H1 (cell line): Measurements from ENCODE around the gene NDUFB5. TPM values are rescaled to one million over a fixed set of nuclear protein-coding genes. Genes with fewer than 3 reads are reported as not detected.

Experiments
- CBX8 ChIP-seq: fragments of 300-800, 300-1000 bp; sonication (generic); IDR thresholded peaks from 2 replicates; pipeline ENCODE4 v1.7.1; 2016; ENCODE audit warnings: low read depth, low read length, borderline replicate concordance
- CHD2 ChIP-seq: IDR thresholded peaks from 2 replicates; pipeline ENCODE4 v1.6.1; 2012; ENCODE audit warnings: low read length, improper control_type of control experiment
- CTBP2 ChIP-seq: IDR thresholded peaks from 2 replicates; pipeline ENCODE4 v1.7.0; 2011; ENCODE audit warnings: borderline replicate concordance, mild to moderate bottlenecking, moderate library complexity, mixed read lengths, low read length; ENCODE audit not compliant: insufficient read depth, insufficient read length
- EZH2 ChIP-seq: fragments of 200-600 bp; sonication (generic); IDR thresholded peaks from 2 replicates; pipeline ENCODE4 v1.7.1; 2012; ENCODE audit warnings: low read depth, mild to moderate bottlenecking, moderate library complexity, low read length, inconsistent platforms; ENCODE audit not compliant: severe bottlenecking
- GABPA ChIP-seq: IDR thresholded peaks from 2 replicates; pipeline ENCODE4 v1.6.1; 2011; ENCODE audit warnings: mild to moderate bottlenecking, low read length, moderate library complexity, borderline replicate concordance; ENCODE audit not compliant: insufficient read depth
- POLR2AphosphoS5 ChIP-seq: IDR thresholded peaks from 2 replicates; pipeline ENCODE4 v1.6.1; 2011; ENCODE audit warnings: low read depth, low read length
- RXRA ChIP-seq: IDR thresholded peaks from 2 replicates; pipeline ENCODE4 v1.6.1; 2011; ENCODE audit warnings: low read depth, mild to moderate bottlenecking, low read length, moderate library complexity; ENCODE audit not compliant: insufficient read depth
- SUZ12 ChIP-seq: fragments of 200-600 bp; sonication (generic); IDR thresholded peaks from 2 replicates; pipeline ENCODE4 v1.6.1; 2012; ENCODE audit warnings: mild to moderate bottlenecking, inconsistent platforms, low read length, moderate library complexity, mixed read lengths
- ZNF274 ChIP-seq: IDR thresholded peaks from 2 replicates; pipeline ENCODE4 v1.7.0; 2012; ENCODE audit warnings: low read length, borderline replicate concordance; ENCODE audit errors: extremely low read depth
- polyA plus RNA-seq, 7 experiments: library from polyadenylated mRNA; depleted of rRNA in 3 of 7; stranded (reverse) in 5 of 7; unstranded in 2 of 7; fragments of >200 nt in 5 of 7; fragments of 200-250 nt in 2 of 7; gene quantifications; 1 replicate in 5 of 7; 2 replicates in 1 of 7; 4 replicates in 1 of 7; pipeline versions ENCODE4 v1.2.1 to v1.2.3, GENCODE V29; 2011 to 2013; ENCODE audit warnings: missing spikeins in 2 of 7, mixed read lengths in 2 of 7
- total RNA-seq: library from RNA; stranded (reverse); fragmentation: NEBNext Ultra II Directional; extraction: Animal tissue kit (Norgen Biotek cat#: 25700); gene quantifications from 2 replicates; pipeline ENCODE4 v1.2.1, GENCODE V29; 2021

The NDUFB5 gene
- total and polyA plus RNA-seq, 2 of the 8 experiments (the other 6 are each of a cell fraction or from before 2014, with no cell fraction given) = 46.1 to 85.8 TPM

GRCh38 chr3:179590669-179591068, 13.9 kb upstream of the NDUFB5 start (continued):
- TF ChIP-seq ZNF274 (no peak), CHD2 (no peak), CBX8 (no peak), GABPA (no peak), CTBP2 (no peak), POLR2AphosphoS5 (no peak), SUZ12 (no peak), EZH2 (no peak), RXRA (no peak)
